Loucy (cell line): ENCODE measurements around the gene LRRFIP1.

Experiments used
- CTCF ChIP-seq: fragments of 200-600 bp; sonication (generic); conservative IDR thresholded peaks from 2 replicates; pipeline ENCODE4 v1.5.1; 2014; ENCODE audit warnings: mild to moderate bottlenecking, antibody characterized with exemption, low read length
- EZH2phosphoT487 ChIP-seq: fragments of 200-600 bp; IDR thresholded peaks from 2 replicates; pipeline ENCODE4 v1.6.1; 2018; ENCODE audit warnings: antibody characterized with exemption, mild to moderate bottlenecking, moderate library complexity, borderline replicate concordance

DNA sequence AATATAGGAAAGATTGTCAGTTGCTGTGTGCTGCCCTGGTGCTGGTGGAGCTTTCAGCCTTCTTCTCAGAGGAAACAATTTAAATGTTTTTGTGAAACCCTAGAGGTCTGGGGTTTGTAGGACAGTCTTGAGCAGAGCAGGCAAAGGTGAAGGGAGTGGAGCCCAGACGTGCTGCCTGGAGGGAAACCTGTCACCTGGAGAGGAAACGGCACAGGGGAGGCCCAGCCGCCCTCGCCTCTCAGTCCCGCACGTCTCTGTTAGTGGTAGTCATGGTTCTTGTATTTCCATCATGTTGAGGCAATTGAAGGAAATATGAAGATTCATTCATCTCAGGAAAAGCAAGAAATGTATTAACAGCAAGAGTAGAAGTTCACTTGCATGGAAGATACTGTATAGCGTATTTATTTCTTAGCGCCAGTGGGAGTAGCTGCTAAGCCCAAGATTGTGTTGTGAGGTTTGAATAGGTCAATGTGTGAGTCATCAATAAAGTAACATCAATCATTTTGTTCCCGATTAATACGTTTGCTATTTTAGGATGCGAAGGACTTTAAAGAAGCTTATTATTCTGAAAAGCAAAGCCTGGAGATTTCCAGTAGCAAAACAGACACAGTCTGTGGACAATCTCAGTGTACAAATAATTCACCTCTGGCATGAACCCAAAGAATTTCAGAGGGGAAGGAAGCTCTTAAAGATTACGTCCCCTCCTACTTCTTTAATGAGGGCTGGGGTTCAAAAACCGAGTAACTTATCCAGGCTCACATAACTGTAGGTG is 70.4 kb downstream of the LRRFIP1 start:
- TF ChIP-seq CTCF, result no peak
- no peak for TF ChIP-seq EZH2phosphoT487
